Breast epithelium (tissue), 4 donors: ENCODE measurements around the gene MLST8. TPM values are rescaled to one million over a fixed set of nuclear protein-coding genes. Genes with fewer than 3 reads are reported as not detected.

Experiments used
- DNase-seq, 2 donors: peaks; one replicate each; pipeline ENCODE4 v3.0.0-alpha.2; 2019; ENCODE audit warnings: low spot score in 2 of 2
- H3K27ac ChIP-seq, 2 donors: fragments of 200-600 bp; sonication (generic) in 1 of 2; one replicate each; pipeline ENCODE4 v1.5.1; 2016 to 2019; ENCODE audit warnings: mild to moderate bottlenecking in 1 of 2
- H3K27me3 ChIP-seq, 2 donors: fragments of 200-600 bp; sonication (generic) in 1 of 2; one replicate each; pipeline versions ENCODE4 v1.5.1 to v1.6.0; 2017 to 2019; ENCODE audit warnings: control low read depth in 1 of 2, mild to moderate bottlenecking in 1 of 2
- H3K36me3 ChIP-seq: fragments of 200-600 bp; one replicate; pipeline ENCODE4 v1.5.1; 2019
- H3K4me1 ChIP-seq, 2 donors: fragments of 200-600 bp; sonication (generic); one replicate each; pipeline ENCODE4 v1.5.1; 2016 to 2019; ENCODE audit warnings: control low read depth in 1 of 2
- H3K4me3 ChIP-seq, 3 donors: fragments of 200-600 bp; sonication (generic); 1 replicate in 2 of 3; 2 replicates in 1 of 3; pipeline ENCODE4 v1.5.1; 2016 to 2019; ENCODE audit warnings: mild to moderate bottlenecking in 3 of 3, moderate library complexity in 2 of 3
- H3K9me3 ChIP-seq, 2 donors: fragments of 200-600 bp; sonication (generic) in 1 of 2; one replicate each; pipeline ENCODE4 v1.5.1; 2016 to 2019; ENCODE audit warnings: control low read depth in 1 of 2
- CTCF ChIP-seq, 3 donors: fragments of 450-650 bp; IDR thresholded peaks; one replicate each; pipeline ENCODE4 v1.5.1; 2016 to 2017; ENCODE audit warnings: antibody characterized with exemption in 3 of 3, mild to moderate bottlenecking in 3 of 3, moderate library complexity in 3 of 3
- POLR2A ChIP-seq: fragments of 450-650 bp; IDR thresholded peaks from one replicate; pipeline ENCODE4 v1.6.1; 2016; ENCODE audit warnings: antibody characterized with exemption, mild to moderate bottlenecking, moderate library complexity
- POLR2AphosphoS5 ChIP-seq, 3 donors: sonication (generic); formaldehyde crosslinking; IDR thresholded peaks; one replicate each; pipeline ENCODE4 v1.6.1; 2017; ENCODE audit warnings: antibody characterized with exemption in 3 of 3
- intact Hi-C: fragments of 100-400 bp; cut with DNase I; formaldehyde crosslinking; loops from one replicate; pipeline ENCODE4 v1.15.1; 2023; ENCODE audit warnings: low total_unique reads
- total RNA-seq, 3 donors: library from RNA; depleted of rRNA; stranded (reverse); fragments of >200 nt; gene quantifications; one replicate each; pipeline ENCODE4 v1.1.0, GENCODE V29; 2016

The MLST8 gene
- total RNA-seq, 3 donors from 2014 or later: 42.7 to 48.1 (median 46.5) TPM

GRCh38 chr16:2180962-2181923 is 24.0 kb upstream of the MLST8 start:
- DNase-seq: no peak
- intact Hi-C loops: no loop called here

GRCh38 chr16:2181952-2182351 is 23.3 kb upstream of the MLST8 start:
- no peaks in the 10 kb centered on the region for H3K27me3 ChIP-seq

More at GRCh38 chr16:2180962-2181923, 24.0 kb upstream of the MLST8 start:
- H3K9me3 ChIP-seq: no peaks in the 10 kb centered on the region
- H3K27me3 ChIP-seq: no peaks in the 10 kb centered on the region
- no peaks in the 10 kb centered on the region for H3K36me3 ChIP-seq
- TF ChIP-seq POLR2A (no peak), CTCF (IDR thresholded peaks at IDR 0.05) (no peak), POLR2AphosphoS5 (IDR thresholded peaks at IDR 0.05) (no peak)
- no peaks in the 10 kb centered on the region for H3K4me1 ChIP-seq
- H3K27ac ChIP-seq: no peak overlapping the region
- H3K4me3 ChIP-seq: no peak overlapping the region

DNA sequence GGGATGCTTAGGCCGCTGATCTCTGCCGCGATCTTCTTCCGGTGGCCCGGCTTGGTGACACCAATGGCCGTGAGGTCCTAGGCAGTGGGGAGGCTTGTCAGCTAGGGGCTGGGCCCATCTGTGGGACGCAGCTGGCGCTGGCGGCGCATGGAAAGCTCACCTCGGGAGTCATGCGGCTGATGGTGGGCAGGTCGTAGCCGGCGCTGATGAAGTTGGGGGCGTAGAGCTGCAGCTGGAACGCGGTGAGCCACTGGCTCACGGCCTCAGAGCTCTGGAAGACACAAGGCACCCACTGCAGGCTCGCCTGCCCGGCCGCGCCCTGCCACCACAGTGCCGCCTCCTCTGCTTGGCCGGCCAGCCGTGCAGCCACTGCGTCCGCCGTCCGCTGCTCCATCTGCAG is 21.6 kb upstream of the MLST8 start:
- Histone ChIP-seq H3K27ac (no peak overlapping the region), H3K27me3 (no peaks in the 10 kb centered on the region), H3K9me3 (no peaks in the 10 kb centered on the region), H3K4me3 (no peak overlapping the region), H3K36me3 (no peaks in the 10 kb centered on the region), H3K4me1 (no peaks in the 10 kb centered on the region)
- intact Hi-C loops: no loop called here
- TF ChIP-seq POLR2AphosphoS5 (IDR thresholded peaks at IDR 0.05): no peak
- TF ChIP-seq POLR2A: no peak
- TF ChIP-seq CTCF (IDR thresholded peaks at IDR 0.05): no peak
- no peak for DNase-seq

More at GRCh38 chr16:2181952-2182351, 23.3 kb upstream of the MLST8 start:
- Histone ChIP-seq H3K4me1 (no peaks in the 10 kb centered on the region), H3K27ac (no peak overlapping the region), H3K36me3 (no peaks in the 10 kb centered on the region), H3K4me3 (no peak overlapping the region), H3K9me3 (no peaks in the 10 kb centered on the region)
- intact Hi-C loops: no loop called here
- TF ChIP-seq POLR2AphosphoS5 (IDR thresholded peaks at IDR 0.05): no peak
- TF ChIP-seq CTCF (IDR thresholded peaks at IDR 0.05): no peak
- no peak for TF ChIP-seq POLR2A
- no peak for DNase-seq

DNA sequence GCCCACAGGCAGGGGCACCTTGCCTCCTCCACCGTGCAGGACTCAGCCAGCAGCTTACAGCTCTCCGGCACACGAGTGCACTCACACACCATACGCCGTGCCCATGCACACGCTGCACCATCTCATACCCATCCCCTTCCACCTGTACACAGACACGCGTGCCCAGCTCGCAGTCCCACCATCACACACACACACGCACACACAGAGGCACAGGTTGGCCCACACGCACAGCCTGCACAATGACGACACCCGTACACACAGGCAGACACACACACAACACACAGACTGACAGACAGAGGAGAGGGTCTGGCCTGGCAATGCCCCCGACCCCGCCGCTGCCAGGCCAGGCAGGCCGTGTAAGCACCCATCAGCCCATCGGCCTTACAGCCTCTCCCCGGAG is 20.9 kb upstream of the MLST8 start:
- TF ChIP-seq POLR2A: no peak
- no peak for TF ChIP-seq POLR2AphosphoS5 (IDR thresholded peaks at IDR 0.05)
- TF ChIP-seq CTCF (IDR thresholded peaks at IDR 0.05): no peak
- no peak overlapping the region for H3K27ac ChIP-seq
- intact Hi-C loops: no loop called here

GRCh38 chr16:2184962-2185361 is 20.3 kb upstream of the MLST8 start:
- intact Hi-C loops: no loop called here
- Histone ChIP-seq H3K36me3 (no peaks in the 10 kb centered on the region), H3K27ac (no peak overlapping the region), H3K4me1 (no peaks in the 10 kb centered on the region), H3K9me3 (no peaks in the 10 kb centered on the region), H3K4me3 (no peak overlapping the region), H3K27me3 (no peaks in the 10 kb centered on the region)
- TF ChIP-seq POLR2A (no peak), POLR2AphosphoS5 (IDR thresholded peaks at IDR 0.05) (no peak), CTCF (IDR thresholded peaks at IDR 0.05) (no peak)
- no peak for DNase-seq

More for the DNA sequence above, 20.9 kb upstream of the MLST8 start:
- DNase-seq: no peak
- H3K4me1 ChIP-seq: no peaks in the 10 kb centered on the region
- no peaks in the 10 kb centered on the region for H3K9me3 ChIP-seq
- H3K36me3 ChIP-seq: no peaks in the 10 kb centered on the region
- no peak overlapping the region for H3K4me3 ChIP-seq
- H3K27me3 ChIP-seq: no peaks in the 10 kb centered on the region
